ENCODE measurements around the gene LRFN2.
A peak's percentile ranks its signal among the peaks of the same experiment; 100 is the strongest.

Gene LRFN2

DNA sequence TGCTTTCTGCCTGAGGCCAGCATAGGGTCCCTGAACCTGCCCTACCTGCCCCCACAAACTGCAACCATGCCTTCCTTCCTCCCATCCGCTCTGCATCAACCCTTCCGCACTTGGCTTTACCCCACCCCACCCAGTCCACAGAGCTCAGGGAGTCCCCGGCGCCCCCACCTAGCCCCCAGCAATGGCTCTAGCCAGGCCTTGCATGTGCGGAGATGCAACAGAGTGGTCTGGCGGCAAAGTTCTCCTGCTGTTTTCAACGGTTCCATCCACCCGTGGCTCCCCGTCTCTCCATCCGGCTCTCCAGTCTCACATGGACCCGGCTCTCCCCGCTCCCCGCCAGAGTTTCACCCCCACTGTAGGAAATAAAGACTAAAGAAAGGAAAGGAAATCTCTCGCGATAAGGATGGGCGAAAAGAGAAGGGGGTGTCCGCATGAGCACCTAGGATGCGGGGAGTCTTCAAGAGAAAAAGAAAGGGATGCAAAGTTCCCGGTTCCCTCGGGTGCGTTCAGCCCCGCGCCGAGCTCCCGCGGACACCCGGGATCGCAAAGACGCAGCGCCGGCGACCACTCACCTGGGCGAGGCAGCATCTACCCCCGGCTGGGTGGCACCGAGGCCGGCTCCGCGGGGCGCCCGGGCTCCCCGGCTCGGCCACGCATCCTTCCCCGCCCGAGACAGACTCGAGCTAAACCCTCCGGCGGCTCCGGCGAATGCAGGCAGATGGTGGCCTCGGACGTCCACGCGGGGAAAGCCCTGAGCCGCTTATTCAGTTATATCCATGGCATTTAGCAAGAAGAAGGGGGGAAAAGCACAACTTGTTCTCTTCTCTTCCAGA is 579 bp downstream of the LRFN2 start:
- DNase-seq = no peak

DNA sequence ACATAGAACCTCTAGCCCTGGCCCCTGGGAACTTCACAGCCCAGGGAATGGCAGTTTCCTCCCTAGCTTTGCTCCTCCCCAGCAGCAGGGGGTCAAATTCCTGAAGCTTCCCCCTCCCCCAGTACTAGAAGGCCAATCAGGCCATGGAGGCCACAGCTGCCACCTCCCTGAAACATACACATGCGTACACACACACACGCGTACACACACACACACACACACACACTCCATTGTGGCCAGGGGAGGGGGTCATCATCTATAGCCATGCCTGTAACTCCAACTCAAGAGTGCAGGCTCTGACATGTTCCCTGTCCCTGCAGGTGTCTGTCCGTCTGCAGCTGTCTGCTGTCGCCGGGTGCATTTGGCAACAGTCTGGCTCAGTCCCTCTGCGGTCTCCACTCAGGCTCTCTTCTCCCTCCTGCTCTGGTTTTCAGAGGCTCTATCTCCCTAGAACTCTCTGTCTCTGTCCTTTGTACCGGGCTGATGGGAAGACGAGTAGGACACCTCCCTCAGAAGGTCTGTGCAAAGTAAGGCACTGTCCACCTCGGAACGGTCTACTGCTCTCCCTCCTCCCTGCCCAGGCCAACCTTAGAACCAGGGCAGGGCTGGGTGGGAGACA is 1.4 kb downstream of the LRFN2 start:
- no peak for DNase-seq

DNA sequence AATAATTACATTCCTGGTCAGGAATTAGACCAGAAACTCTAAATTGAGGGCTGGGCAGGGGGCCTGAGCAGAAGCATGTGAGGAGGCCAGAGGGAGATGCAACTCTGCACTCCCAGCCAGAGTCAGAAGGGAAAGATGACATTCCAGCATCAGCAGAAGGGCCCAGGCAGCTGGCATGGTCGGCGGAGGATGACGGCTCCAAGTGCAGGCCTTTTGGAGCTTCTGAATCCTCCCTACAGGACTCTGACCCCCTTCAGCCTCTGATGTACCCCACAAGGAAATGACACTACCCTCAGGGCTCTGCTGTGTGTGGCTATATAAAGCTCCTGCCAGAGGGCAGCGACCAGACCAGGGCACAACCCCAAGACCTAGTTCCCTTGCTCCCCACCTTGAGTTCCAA is 1.9 kb downstream of the LRFN2 start:
- no peak for DNase-seq

DNA sequence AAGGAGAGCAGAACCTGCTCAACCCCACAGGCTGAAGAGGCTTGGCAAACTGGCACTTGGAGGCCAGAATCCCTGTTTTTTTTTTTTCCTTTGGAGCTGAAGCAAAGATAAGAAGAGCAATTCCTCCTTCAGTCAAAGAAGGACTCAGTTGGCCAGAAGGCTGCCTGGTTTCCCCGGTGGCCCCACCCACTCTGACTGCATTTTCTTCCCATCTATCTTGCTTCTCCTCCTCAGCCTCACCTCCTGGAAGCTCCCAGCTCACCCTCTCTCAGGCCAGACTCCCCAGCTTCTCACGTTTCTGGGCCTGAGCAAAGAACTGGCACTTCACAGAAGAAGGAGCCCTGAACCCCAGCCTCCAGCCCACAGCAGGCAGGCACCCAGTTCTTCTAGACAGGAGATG is 2.4 kb downstream of the LRFN2 start:
- DNase-seq = no peak

DNA sequence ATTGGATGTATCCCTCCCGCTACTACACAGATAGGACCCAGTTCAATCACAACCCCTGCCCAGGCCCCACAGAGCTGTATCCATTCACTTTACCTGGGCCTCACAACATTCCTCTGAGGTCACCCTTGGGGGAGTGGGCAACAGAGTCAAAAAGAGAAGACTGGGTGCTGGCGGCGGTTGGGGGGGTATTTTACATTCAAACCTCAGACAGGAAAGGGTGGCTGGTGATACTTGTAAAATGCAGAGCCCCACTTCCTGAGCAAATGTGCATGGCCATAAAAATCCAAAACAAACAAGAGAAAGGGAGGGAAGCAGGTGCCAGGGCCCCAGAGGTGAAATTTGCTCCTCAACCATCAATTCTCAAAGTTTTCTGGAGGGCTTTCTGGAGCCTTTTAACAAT is 3.5 kb downstream of the LRFN2 start:
- DNase-seq = no peak

DNA sequence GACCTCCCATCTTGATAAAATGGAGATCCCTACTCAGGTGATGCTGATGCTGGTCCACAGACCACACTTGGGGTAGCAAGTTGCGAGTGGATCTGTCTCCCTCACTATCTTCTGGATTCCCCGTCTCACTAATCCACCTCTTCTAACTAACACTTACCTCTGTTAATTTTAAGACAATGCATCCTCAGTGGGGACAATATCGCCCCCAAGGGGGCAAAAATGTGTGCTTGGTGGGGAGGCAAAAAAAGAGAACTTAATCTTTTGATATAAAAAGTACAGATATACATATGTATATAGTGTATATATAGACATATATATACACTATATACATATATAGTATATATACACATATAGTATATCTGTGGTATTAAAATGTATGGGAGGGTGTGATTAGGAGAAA is 4.3 kb downstream of the LRFN2 start:
- DNase-seq = no peak

DNA sequence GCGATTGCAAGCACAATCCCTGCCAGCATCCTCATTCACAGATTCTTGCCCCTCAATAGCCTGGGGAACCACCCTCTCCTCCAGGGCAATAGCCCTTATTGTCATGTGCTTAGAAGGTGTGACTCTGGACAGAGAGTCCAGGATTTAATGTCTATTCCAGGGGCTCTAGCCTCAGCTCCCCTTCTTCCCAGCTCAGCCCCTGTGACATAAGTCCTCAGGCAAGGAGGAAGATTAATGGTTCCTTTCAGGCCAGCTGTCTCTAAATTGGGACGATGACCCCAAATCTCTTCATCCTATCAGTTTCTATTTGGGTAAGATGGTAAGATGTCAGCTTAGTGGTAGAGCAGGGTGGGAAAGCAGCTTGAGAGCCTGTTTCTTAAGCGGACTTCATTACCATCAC is 8.1 kb downstream of the LRFN2 start:
- no peak for DNase-seq

DNA sequence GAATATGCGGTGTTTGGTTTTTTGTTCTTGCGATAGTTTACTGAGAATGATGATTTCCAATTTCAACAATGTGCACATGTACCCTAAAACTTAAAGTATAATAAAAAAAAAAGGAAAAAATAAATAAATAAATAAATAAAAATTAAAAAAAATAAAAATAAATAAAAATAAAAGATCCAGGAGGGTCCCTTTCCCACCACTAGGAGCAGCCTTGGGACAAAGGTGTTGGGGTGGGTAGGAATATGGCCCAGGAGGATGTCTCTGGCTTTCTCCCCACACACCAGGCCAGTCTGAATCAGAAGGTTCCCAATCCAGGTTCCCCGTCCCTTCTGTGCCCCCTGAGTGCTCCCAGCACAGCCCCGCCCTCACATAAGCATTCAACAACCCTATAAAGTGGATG is 9.5 kb downstream of the LRFN2 start:
- no peak for DNase-seq

DNA sequence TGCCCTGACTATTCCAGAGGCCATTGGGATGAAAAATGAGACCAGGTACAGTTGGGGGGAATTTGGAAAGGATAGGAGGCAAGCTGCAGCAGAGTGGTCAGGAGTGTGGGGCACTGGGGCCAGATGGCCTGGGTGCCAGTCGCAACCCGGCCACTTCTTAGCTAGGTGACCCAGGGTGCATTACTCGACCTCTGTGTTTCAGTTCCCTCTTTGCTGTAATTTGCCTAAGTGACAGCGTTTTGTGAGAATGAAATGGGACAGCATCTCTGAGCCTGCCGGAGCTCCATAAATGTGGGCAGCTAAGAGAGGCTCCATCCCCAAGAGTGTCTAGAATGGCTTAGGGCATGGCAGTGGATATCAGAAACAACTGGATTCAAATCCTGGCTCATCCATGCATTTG is 13.9 kb downstream of the LRFN2 start:
- DNase-seq = no peak

DNA sequence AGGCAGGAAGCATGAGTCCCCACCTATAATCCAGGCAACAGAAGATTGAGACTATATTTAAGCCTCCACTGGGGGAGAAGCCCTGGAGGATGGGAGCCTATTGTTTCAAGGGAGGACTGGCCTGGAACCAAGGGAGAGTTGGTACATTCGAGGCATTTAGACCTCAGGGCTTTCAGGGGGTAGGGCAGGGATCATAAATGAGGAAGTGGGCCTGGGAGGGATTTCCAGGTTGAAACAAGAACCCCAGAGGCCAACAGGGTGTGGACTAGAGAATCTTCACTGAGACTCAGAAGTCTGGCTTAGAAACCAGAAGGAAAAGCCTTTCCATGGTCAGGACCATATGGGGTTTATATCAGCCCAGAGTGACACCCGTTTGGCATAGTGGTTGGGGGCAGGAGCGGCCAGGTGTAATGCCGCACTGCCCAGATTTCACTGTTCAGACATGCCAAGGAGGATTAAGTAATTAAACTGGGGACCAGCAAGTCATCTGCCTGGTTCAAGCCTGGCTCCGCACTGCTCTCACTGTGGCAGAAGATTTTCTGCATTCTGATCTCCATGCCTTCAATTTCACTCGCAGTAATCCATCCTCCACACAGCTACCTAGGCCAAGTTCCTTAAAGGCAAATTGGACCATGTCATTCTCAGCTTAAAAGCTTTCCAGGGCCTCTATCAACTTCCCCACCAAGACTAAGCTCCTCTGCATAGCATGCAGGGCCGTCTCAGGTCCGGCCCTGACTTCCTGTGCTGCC is 17.8 kb downstream of the LRFN2 start:
- DNase-seq = no peak

DNA sequence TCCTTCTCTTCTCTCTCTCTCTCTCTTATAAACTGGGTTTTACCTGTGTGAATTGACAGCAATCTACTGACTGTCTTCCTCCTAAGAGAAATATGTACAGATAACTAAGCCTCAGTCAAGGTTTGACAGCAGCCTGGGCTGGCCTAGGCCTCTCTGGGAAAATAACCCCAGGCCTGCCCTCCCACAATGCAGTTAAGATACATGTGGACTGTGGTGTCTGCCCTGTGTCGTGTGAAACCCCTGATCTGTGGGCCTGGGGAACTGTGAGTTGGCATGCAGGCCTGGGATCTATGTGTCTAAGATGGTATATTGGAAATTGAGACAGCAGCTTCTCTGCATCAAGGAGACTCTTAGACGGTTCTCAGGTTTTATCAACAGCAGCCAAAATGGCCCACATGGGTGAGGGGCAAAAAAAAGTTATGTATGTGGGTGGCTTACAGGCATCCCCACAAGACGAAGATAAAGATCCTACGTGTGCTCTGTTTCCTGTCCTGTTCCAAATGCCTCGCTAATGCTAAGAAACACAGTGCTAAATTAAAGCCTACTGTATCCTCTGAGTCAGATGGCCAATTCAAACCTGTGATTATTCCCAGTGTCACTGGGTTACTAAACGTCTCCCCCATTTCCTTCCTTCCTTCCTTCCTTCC is 19.0 kb downstream of the LRFN2 start:
- no peak for DNase-seq

DNA sequence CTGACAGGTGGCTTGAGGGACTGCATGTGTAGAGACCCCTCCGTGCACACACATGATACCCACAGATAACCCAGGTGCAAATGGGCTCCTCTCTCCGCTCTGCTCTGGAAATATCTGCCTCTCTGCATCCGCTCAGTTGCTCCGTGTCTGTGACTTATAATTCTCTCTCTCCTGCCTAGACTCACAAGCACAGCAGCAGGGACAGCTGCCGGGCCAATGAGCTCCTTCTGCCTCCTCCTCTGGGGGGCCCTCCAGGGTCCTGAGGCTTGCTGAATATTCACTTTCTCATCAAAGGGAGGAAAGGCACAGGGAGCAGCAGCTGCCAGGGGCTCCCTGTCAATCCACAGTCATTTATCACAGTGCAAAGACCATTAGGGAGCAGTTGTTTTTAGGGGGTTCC is 24.1 kb downstream of the LRFN2 start:
- no peak for DNase-seq

DNA sequence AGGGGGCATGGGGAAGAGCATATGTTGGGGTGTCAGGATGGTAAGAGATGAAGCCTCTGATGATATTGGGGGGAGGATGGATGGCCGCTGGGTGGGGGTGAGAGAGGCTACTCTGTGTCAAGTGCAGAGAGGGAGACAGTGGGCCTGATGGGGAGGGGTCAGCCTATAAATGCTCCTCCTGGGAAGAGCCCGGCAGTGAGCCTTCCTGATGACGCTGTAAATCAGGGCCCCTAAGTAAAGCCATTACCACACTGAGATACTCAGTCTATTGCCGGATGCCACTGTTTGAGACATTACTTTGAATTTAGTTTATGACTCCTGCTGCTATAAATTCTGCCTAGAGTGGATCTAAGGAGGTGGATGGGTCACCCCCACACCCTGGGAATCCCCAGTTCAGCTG is 28.1 kb downstream of the LRFN2 start:
- no peak for DNase-seq

DNA sequence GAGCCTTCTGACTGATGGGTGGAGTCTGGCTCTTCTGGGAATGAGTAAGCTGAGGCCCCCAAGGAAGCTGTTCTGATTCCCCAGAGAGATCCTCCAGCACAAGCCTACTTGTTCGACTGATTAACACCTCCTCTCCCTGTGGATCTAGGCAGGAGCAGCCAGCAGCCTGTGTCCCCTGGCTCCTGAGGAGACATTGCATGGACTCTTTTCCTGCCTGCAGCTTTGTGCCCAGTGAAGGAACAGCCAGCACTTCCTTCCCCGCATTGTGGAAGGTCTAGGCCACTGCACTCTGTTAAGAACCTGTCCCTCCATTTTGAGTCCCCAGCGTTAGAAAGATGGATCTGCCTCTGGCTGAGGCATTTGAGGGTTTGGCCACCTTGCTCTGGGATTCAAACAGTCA is 29.1 kb downstream of the LRFN2 start:
- no peak for DNase-seq

DNA sequence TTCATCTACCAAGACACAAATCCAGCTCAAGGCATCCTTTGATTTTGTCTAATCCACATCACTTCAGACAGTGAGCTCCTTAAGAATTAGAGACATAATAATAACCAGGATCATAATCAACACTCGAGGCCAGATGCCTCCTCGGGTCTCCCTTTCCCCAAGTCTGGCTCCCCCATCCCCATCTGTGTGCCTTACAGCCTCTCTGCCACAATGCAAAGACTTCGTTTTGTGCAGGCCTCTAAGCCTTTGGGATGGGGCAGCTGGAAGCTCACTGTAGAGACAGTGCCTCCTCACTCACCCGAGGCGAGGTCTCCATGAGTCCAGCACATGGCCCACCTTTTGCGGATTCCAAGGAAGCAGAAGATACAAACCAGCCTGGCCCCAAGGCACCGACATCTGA is 30.3 kb downstream of the LRFN2 start:
- no peak for DNase-seq

DNA sequence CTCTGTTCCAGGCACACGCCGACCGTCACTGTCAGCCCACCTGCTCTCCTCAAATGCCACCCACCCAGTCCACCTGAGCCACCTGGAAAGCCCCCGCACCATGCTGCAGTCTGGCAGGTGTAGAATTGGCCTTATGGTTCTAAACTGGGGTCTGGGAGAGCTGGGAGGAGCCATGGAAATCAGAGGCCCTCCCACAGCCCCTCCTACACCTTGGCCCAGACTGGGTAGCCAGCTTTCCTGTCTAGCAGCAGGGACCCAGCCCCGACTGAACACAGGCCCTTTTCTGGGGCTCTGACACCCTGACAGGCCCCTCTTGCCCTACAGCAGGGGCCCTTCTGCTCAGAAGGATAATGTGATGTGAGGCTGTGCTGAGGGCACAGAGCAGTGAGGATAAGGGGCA is 31.1 kb downstream of the LRFN2 start:
- DNase-seq = no peak

DNA sequence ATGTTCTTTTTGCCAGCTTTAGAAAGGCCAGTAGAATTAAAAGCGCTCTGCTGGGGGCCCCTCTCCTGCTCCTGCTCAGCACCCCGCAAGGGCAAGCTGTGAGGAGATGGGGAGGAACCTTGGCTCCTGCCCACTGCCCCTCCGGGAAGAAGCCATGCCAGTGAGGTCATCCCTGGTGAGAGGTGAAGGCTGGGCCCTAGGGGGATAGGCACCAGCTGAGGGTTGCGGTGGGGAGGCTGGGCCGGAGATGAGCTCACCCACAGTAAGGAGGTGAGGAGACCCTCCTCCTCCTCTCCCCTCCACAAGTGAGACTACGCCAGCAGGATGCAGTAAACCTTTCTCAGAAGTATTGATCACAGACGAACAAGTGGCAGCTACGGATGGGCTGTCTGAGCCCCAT is 32.1 kb downstream of the LRFN2 start:
- DNase-seq = no peak

DNA sequence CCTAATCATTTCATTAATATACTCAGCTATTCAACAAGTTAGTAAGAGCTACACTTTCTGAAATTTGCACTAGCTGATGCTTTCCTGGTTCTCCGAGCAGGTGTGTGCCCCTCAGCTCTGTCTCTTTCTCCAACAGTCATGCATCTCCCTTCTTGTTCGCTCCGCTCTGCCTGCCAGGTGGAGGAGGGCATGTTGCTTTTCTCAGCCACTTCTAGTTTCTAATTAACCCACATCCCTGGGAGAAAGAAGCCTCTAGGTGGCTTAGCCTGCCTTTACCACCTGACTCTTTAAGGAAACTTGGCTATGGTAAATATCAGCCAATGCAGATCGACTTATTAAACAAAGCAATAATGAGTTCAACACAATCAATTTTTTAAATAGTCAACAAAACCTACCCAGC is 34.2 kb downstream of the LRFN2 start:
- DNase-seq = no peak

DNA sequence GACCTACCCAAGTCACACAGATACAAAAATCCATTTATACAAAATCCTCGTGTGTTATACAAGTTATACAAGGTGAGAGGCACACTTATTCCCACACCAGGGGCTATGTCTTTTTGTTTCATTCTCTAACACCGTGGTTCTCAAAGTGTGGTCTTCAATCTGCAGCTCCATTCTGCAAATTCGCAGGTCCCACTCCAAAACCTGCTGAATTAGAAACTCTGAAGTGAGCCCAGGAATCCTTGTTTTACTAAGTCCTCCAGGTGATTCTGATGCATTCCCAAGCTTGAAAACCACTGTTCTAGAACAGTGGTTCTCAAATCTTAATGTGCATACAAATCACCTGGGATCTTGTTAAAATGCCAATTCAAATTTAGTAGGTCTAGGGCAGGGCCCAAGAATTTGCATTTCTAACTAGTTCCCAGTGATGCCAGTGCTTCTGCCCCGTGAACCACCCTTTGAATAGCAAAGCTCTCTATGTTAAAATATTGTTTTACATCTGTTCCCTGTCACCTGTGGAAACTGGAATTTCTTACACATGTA is 35.1 kb downstream of the LRFN2 start:
- no peak for DNase-seq

DNA sequence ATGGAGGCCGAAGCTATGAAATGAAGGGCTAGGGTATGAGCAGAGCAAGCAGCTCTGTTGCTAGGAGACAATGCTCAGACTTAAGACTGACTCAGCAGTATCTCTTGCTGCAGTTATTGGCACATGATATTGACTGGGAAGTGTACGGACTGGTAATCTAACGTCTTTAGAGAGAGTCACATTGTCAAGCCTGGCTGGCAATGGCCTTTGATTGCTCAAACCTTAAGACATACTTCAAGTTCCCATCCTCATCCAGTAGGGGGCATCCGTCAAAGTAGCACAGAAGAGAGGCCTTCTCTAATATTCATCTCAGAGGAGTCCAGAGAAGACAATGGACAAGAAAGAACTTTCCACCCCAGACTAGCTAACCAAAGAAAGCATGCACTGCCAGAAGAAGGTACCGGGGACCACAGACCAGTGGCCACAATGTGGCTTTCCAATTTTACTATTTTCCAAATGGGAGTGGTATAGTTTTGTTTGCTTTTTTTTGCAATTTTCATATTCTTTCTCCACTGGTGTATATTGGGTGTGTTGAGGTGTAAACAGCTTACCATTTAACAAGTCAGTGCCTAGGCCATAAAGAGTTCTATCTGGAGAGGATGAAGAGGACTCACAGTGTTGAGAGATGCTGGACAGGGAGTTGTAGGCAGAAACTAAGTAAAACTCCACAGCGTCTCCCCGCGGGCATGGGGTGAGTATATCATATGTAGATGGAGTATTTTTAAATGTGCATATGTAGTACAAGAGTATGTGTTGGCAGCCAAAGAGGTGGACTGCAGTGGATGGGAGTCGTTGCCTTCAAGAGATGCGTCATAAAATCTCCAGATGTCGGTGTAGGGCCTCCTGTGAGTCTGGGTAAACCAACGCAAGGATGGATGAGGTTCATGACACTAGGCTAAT is 36.7 kb downstream of the LRFN2 start:
- DNase-seq = peak; percentile 37

DNA sequence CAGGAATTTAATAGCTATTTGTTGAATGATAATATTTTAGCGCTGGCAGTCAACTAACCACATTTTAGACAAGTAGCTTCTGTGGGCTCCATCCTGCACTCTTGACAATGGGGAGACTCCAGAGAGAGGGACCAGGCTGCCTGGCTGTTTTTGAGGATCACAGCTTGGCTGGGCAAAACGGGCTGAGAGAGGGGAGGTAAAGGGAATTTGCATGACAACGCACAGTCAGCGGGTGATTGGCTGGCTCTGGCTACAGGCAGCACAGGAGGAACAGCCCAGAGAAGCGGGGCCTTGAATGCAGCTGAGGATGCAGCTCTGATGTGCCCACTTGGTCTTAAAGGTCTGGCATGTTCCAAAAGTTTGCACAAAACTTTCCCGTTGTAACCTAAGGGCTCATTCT is 41.2 kb downstream of the LRFN2 start:
- DNase-seq = no peak

DNA sequence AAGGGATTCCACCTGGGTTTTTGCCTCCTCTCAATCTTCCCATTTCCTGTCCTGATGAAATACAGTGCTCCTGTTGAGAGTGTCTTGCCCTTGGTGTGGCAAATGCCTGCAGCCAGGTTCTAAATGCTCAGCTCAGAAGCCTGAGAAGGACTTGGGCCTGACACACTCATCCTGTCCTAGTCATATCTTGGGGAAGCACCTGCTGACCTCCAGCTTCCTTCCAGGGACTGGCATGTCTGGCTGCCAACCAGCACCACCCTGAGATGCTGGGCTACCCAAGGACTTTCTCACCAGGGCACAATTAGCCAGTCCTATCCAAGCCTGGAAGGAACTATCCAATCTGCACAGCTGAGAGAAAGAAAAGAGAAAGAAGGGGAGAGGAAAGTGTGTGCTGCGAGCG is 43.4 kb downstream of the LRFN2 start:
- no peak for DNase-seq
